Mesenchymal stem cell (in vitro differentiated cells and primary cell): ENCODE measurements around the gene MERTK.

Experiments
- DNase-seq: peaks from one replicate; pipeline ENCODE4 v3.0.0-alpha.2; 2013
- H2AFZ ChIP-seq: one replicate; pipeline ENCODE4 v1.6.1; 2013; ENCODE audit warnings: low read depth, mild to moderate bottlenecking, control low read depth, inconsistent platforms, low read length, moderate library complexity
- H2AK5ac ChIP-seq: 2 replicates; pipeline ENCODE4 v1.6.1; 2013; ENCODE audit warnings: low read length, moderate library complexity, mild to moderate bottlenecking, inconsistent platforms; ENCODE audit not compliant: severe bottlenecking
- H2BK120ac ChIP-seq: one replicate; pipeline ENCODE4 v1.6.1; 2013; ENCODE audit warnings: low read depth, mild to moderate bottlenecking, inconsistent platforms, low read length, moderate library complexity
- H2BK12ac ChIP-seq, 2 experiments: one replicate each; pipeline ENCODE4 v1.6.1; 2013; ENCODE audit warnings: inconsistent platforms in 2 of 2, low read length in 2 of 2, mild to moderate bottlenecking in 2 of 2, moderate library complexity in 2 of 2, control low read depth in 1 of 2
- H2BK15ac ChIP-seq: one replicate; pipeline ENCODE4 v1.6.1; 2013; ENCODE audit warnings: mild to moderate bottlenecking, low read depth, inconsistent platforms; ENCODE audit not compliant: poor library complexity, severe bottlenecking
- H2BK5ac ChIP-seq: 2 replicates; pipeline ENCODE4 v1.6.1; 2013; ENCODE audit warnings: low read depth, mild to moderate bottlenecking, low read length, control low read depth, inconsistent platforms; ENCODE audit not compliant: poor library complexity, severe bottlenecking
- H3K14ac ChIP-seq, 2 experiments: one replicate each; pipeline ENCODE4 v1.6.1; 2013; ENCODE audit warnings: inconsistent platforms in 2 of 2, low read length in 2 of 2, control low read depth in 1 of 2, mild to moderate bottlenecking in 1 of 2, moderate library complexity in 1 of 2
- H3K18ac ChIP-seq, 2 experiments: one replicate each; pipeline ENCODE4 v1.6.1; 2013; ENCODE audit warnings: inconsistent platforms in 2 of 2, low read length in 2 of 2, control low read depth in 1 of 2, low read depth in 1 of 2, mild to moderate bottlenecking in 1 of 2
- H3K23ac ChIP-seq, 2 experiments: one replicate each; pipeline ENCODE4 v1.6.1; 2013; ENCODE audit warnings: inconsistent platforms in 2 of 2, low read length in 2 of 2, mild to moderate bottlenecking in 2 of 2, moderate library complexity in 2 of 2, control low read depth in 1 of 2
- H3K27ac ChIP-seq: 2 replicates; pipeline ENCODE4 v1.5.1; 2013; ENCODE audit warnings: mild to moderate bottlenecking, moderate library complexity, low read length, control low read depth, inconsistent platforms; ENCODE audit not compliant: poor library complexity, severe bottlenecking
- H3K27me3 ChIP-seq, 2 experiments: 2 replicates each; pipeline versions ENCODE4 v1.6.1 to v1.7.0; 2013; ENCODE audit warnings: low read length in 2 of 2, mild to moderate bottlenecking in 2 of 2, moderate library complexity in 2 of 2, control low read depth in 1 of 2, inconsistent platforms in 1 of 2; ENCODE audit not compliant: control insufficient read depth in 1 of 2, insufficient read depth in 1 of 2
- H3K36me3 ChIP-seq, 2 experiments: 2 replicates each; pipeline versions ENCODE4 v1.6.1 to v1.7.0; 2013; ENCODE audit warnings: low read length in 2 of 2, control low read depth in 1 of 2, inconsistent platforms in 1 of 2, low read depth in 1 of 2, mild to moderate bottlenecking in 1 of 2; ENCODE audit not compliant: insufficient read depth in 2 of 2, control insufficient read depth in 1 of 2
- H3K4ac ChIP-seq, 2 experiments: one replicate each; pipeline ENCODE4 v1.6.1; 2013; ENCODE audit warnings: inconsistent platforms in 2 of 2, low read length in 2 of 2, mild to moderate bottlenecking in 2 of 2, moderate library complexity in 2 of 2, control low read depth in 1 of 2, low read depth in 1 of 2
- H3K4me1 ChIP-seq: 2 replicates; pipeline ENCODE4 v1.6.1; 2013; ENCODE audit warnings: low read depth, low read length, control low read depth; ENCODE audit not compliant: control insufficient read depth, insufficient read depth
- H3K4me2 ChIP-seq: 2 replicates; pipeline ENCODE4 v1.6.1; 2013; ENCODE audit warnings: low read length, mild to moderate bottlenecking, inconsistent platforms; ENCODE audit not compliant: poor library complexity, severe bottlenecking
- H3K4me3 ChIP-seq, 2 experiments: 2 replicates each; pipeline versions ENCODE4 v1.5.1 to v1.7.0; 2013; ENCODE audit warnings: low read length in 2 of 2, mild to moderate bottlenecking in 2 of 2, control low read depth in 1 of 2, low read depth in 1 of 2; ENCODE audit not compliant: insufficient read depth in 1 of 2
- H3K79me1 ChIP-seq: replicated peaks from 2 replicates; pipeline ENCODE4 v1.6.1; 2013; ENCODE audit warnings: mild to moderate bottlenecking, control low read depth, low read length, inconsistent platforms; ENCODE audit not compliant: poor library complexity, severe bottlenecking
- H3K9ac ChIP-seq: 2 replicates; pipeline ENCODE4 v1.7.0; 2013; ENCODE audit warnings: mild to moderate bottlenecking, low read length, moderate library complexity
- H3K9me3 ChIP-seq: 2 replicates; pipeline ENCODE4 v1.7.0; 2013; ENCODE audit warnings: mild to moderate bottlenecking, low read length; ENCODE audit not compliant: control insufficient read depth
- H4K8ac ChIP-seq: one replicate; pipeline ENCODE4 v1.6.1; 2013; ENCODE audit warnings: inconsistent platforms, mild to moderate bottlenecking, low read length, moderate library complexity
- H4K91ac ChIP-seq: one replicate; pipeline ENCODE4 v1.6.1; 2013; ENCODE audit warnings: mild to moderate bottlenecking, low read length, inconsistent platforms
- WGBS: methylation state at CpG from one replicate; pipeline ENCODE4 v1.1.7; 2013; ENCODE audit warnings: mixed read lengths; 5-methylcytosine and 5-hydroxymethylcytosine counted together

Gene MERTK

GRCh38 chr2:111982822-111983221, 84.4 kb downstream of the MERTK start:
- Histone ChIP-seq H2AK5ac (no peak overlapping the region), H3K4me2 (no peak overlapping the region), H3K4ac (no peak overlapping the region), H3K4me1 (peaks cover 3% of the 10 kb centered on the region), H3K9ac (no peak overlapping the region), H4K91ac (no peak overlapping the region), H3K4me3 (no peak overlapping the region), H3K27ac (no peak overlapping the region), H3K18ac (no peak overlapping the region), H3K9me3 (peaks cover 6% of the 10 kb centered on the region), H3K27me3 (peaks cover 0 to 29% of the 10 kb centered on the region in 2 experiments), H3K36me3 (peaks cover 4 to 8% of the 10 kb centered on the region in 2 experiments), H3K14ac (no peak overlapping the region), H3K79me1 (peaks cover 7% of the 10 kb centered on the region), H2BK15ac (no peak overlapping the region), H2BK12ac (no peak overlapping the region), H4K8ac (no peak overlapping the region), H3K23ac (no peak overlapping the region), H2BK120ac (no peak overlapping the region), H2BK5ac (no peak overlapping the region), H2AFZ (no peak overlapping the region)
- DNase-seq, result no peak
- WGBS, result 97% methylated on average over 5 of the region's 5 CpGs

- no peak overlapping the region for H4K8ac ChIP-seq
- peaks cover 0 to 29% of the 10 kb centered on the region in 2 experiments for H3K27me3 ChIP-seq
- H3K14ac ChIP-seq, result no peak overlapping the region
- H3K4me2 ChIP-seq, result no peak overlapping the region
- H2BK12ac ChIP-seq, result no peak overlapping the region
- H3K4me1 ChIP-seq, result peaks cover 3% of the 10 kb centered on the region
- no peak overlapping the region for H2AFZ ChIP-seq
- no peak for DNase-seq
- H3K9ac ChIP-seq, result no peak overlapping the region
- H3K36me3 ChIP-seq, result peaks cover 4 to 11% of the 10 kb centered on the region in 2 experiments
- H3K4ac ChIP-seq, result no peak overlapping the region
- H3K27ac ChIP-seq, result no peak overlapping the region
- H3K4me3 ChIP-seq, result no peak overlapping the region
- no peak overlapping the region for H2BK5ac ChIP-seq
- H3K18ac ChIP-seq, result no peak overlapping the region
- H2AK5ac ChIP-seq, result no peak overlapping the region
- H3K23ac ChIP-seq, result no peak overlapping the region
- H2BK15ac ChIP-seq, result no peak overlapping the region
- H3K9me3 ChIP-seq, result peaks cover 3% of the 10 kb centered on the region
- no peak overlapping the region for H2BK120ac ChIP-seq
- H4K91ac ChIP-seq, result no peak overlapping the region
- WGBS, result 68% methylated on average over 8 of the region's 8 CpGs
- peaks cover 5% of the 10 kb centered on the region for H3K79me1 ChIP-seq
These were observed 85.2 kb downstream of the MERTK start for GRCh38 chr2:111983478-111984212.

GRCh38 chr2:111984213-111984604, 85.8 kb downstream of the MERTK start:
- Histone ChIP-seq H4K8ac (no peak overlapping the region), H3K27me3 (peaks cover 0 to 29% of the 10 kb centered on the region in 2 experiments), H3K36me3 (peaks cover 4 to 13% of the 10 kb centered on the region in 2 experiments), H2BK12ac (no peak overlapping the region), H2BK120ac (no peak overlapping the region), H2BK15ac (no peak overlapping the region), H2BK5ac (no peak overlapping the region), H3K4me3 (no peak overlapping the region), H3K18ac (no peak overlapping the region), H3K9me3 (no peaks in the 10 kb centered on the region), H3K4me1 (peaks cover 3% of the 10 kb centered on the region), H3K23ac (no peak overlapping the region), H3K27ac (no peak overlapping the region), H2AFZ (no peak overlapping the region), H2AK5ac (no peak overlapping the region), H3K79me1 (peaks cover 5% of the 10 kb centered on the region), H3K9ac (no peak overlapping the region), H4K91ac (no peak overlapping the region), H3K4ac (no peak overlapping the region), H3K14ac (no peak overlapping the region), H3K4me2 (no peak overlapping the region)
- 82% methylated on average over 4 of the region's 4 CpGs for WGBS
- no peak for DNase-seq

GRCh38 chr2:111985514-111985913, 87.1 kb downstream of the MERTK start:
- H3K79me1 ChIP-seq, result peaks cover 1% of the 10 kb centered on the region
- peaks cover 0 to 29% of the 10 kb centered on the region in 2 experiments for H3K27me3 ChIP-seq
- H3K4me2 ChIP-seq, result no peak overlapping the region
- no peak overlapping the region for H3K27ac ChIP-seq
- H3K9me3 ChIP-seq, result no peaks in the 10 kb centered on the region
- peaks cover 4 to 13% of the 10 kb centered on the region in 2 experiments for H3K36me3 ChIP-seq
- H3K18ac ChIP-seq, result no peak overlapping the region
- DNase-seq, result no peak
- no peak overlapping the region for H2BK12ac ChIP-seq
- no peak overlapping the region for H3K23ac ChIP-seq
- H3K14ac ChIP-seq, result no peak overlapping the region
- WGBS, result 100% methylated on average over 1 of the region's 4 CpGs
- peaks cover 5% of the 10 kb centered on the region for H3K4me1 ChIP-seq
- H3K9ac ChIP-seq, result no peak overlapping the region
- no peak overlapping the region for H2AK5ac ChIP-seq
- H2BK5ac ChIP-seq, result no peak overlapping the region
- no peak overlapping the region for H3K4ac ChIP-seq
- no peak overlapping the region for H2AFZ ChIP-seq
- no peak overlapping the region for H4K91ac ChIP-seq
- no peak overlapping the region for H3K4me3 ChIP-seq
- H2BK15ac ChIP-seq, result no peak overlapping the region
- H2BK120ac ChIP-seq, result no peak overlapping the region
- no peak overlapping the region for H4K8ac ChIP-seq
